ENCODE data around the gene SLC35B2. TPM values are rescaled to one million over a fixed set of nuclear protein-coding genes. Genes with fewer than 3 reads are reported as not detected.

The SLC35B2 gene
- total and polyA plus RNA-seq, 4 donors: 18.9 to 27.0 (median 21.1) TPM

- no peaks in the 10 kb centered on the region for H3K4me1 ChIP-seq (ENCODE audit: control insufficient read depth in 4 of 4, insufficient read depth in 4 of 4, low read length in 3 of 4)
- DNase-seq (ENCODE audit: low spot score): no peak
- H3K4me3 ChIP-seq (ENCODE audit: low read depth in 1 of 3, low read length in 3 of 3): no peak overlapping the region
- H3K27me3 ChIP-seq (ENCODE audit: control insufficient read depth in 4 of 4, insufficient read depth in 4 of 4, low read length in 3 of 4): peaks cover 0 to 11% (median 3%) of the 10 kb centered on the region in 4 donors
- TF ChIP-seq SP1 (IDR thresholded peaks at IDR 0.05): no peak
- H3K9ac ChIP-seq (ENCODE audit: low read depth in 1 of 2, low read length in 2 of 2): no peak overlapping the region
- no peak overlapping the region for H3K27ac ChIP-seq (ENCODE audit: low read depth in 1 of 2, low read length in 2 of 2)
- H3K9me3 ChIP-seq (ENCODE audit: control insufficient read depth in 4 of 4, low read length in 3 of 4): no peaks in the 10 kb centered on the region
- WGBS: 46% methylated on average over 7 of the region's 7 CpGs
- no peaks in the 10 kb centered on the region for H3K36me3 ChIP-seq (ENCODE audit: control insufficient read depth in 4 of 4, insufficient read depth in 3 of 4, low read depth in 1 of 4, low read length in 3 of 4)
These were observed 32.5 kb upstream of the SLC35B2 start for GRCh38 chr6:44289726-44290260.

- DNase-seq (ENCODE audit: low spot score): no peak
- Histone ChIP-seq H3K27ac (ENCODE audit: low read depth in 1 of 2, low read length in 2 of 2) (no peak overlapping the region), H3K4me1 (ENCODE audit: control insufficient read depth in 4 of 4, insufficient read depth in 4 of 4, low read length in 3 of 4) (no peaks in the 10 kb centered on the region), H3K9me3 (ENCODE audit: control insufficient read depth in 4 of 4, low read length in 3 of 4) (no peaks in the 10 kb centered on the region), H3K27me3 (ENCODE audit: control insufficient read depth in 4 of 4, insufficient read depth in 4 of 4, low read length in 3 of 4) (peaks cover 0 to 9% (median 0%) of the 10 kb centered on the region in 4 donors), H3K36me3 (ENCODE audit: control insufficient read depth in 4 of 4, insufficient read depth in 3 of 4, low read depth in 1 of 4, low read length in 3 of 4) (no peaks in the 10 kb centered on the region), H3K9ac (ENCODE audit: low read depth in 1 of 2, low read length in 2 of 2) (no peak overlapping the region), H3K4me3 (ENCODE audit: low read depth in 1 of 3, low read length in 3 of 3) (no peak overlapping the region)
- WGBS: 47% methylated on average over 2 of the region's 2 CpGs
- TF ChIP-seq EGR1 (IDR thresholded peaks at IDR 0.05; ENCODE audit: low read depth in 2 of 2) (no peak), JUND (IDR thresholded peaks at IDR 0.05) (no peak), SP1 (IDR thresholded peaks at IDR 0.05) (no peak), HNF4G (IDR thresholded peaks at IDR 0.05) (no peak)
- TF ChIP-seq, protein P1, sequence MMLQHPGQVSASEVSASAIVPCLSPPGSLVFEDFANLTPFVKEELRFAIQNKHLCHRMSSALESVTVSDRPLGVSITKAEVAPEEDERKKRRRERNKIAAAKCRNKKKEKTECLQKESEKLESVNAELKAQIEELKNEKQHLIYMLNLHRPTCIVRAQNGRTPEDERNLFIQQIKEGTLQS (IDR thresholded peaks at IDR 0.05): no peak
- TF ChIP-seq, protein P2, sequence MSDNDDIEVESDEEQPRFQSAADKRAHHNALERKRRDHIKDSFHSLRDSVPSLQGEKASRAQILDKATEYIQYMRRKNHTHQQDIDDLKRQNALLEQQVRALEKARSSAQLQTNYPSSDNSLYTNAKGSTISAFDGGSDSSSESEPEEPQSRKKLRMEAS (IDR thresholded peaks at IDR 0.05): no peak
These were observed 29.4 kb upstream of the SLC35B2 start for GRCh38 chr6:44286747-44287146.

GRCh38 chr6:44286285-44286565, 28.9 kb upstream of the SLC35B2 start:
- Histone ChIP-seq H3K4me3 (ENCODE audit: low read depth in 1 of 3, low read length in 3 of 3) (no peak overlapping the region), H3K4me1 (ENCODE audit: control insufficient read depth in 4 of 4, insufficient read depth in 4 of 4, low read length in 3 of 4) (no peaks in the 10 kb centered on the region), H3K27me3 (ENCODE audit: control insufficient read depth in 4 of 4, insufficient read depth in 4 of 4, low read length in 3 of 4) (peaks cover 0 to 7% (median 0%) of the 10 kb centered on the region in 4 donors), H3K9me3 (ENCODE audit: control insufficient read depth in 4 of 4, low read length in 3 of 4) (no peaks in the 10 kb centered on the region), H3K9ac (ENCODE audit: low read depth in 1 of 2, low read length in 2 of 2) (no peak overlapping the region), H3K36me3 (ENCODE audit: control insufficient read depth in 4 of 4, insufficient read depth in 3 of 4, low read depth in 1 of 4, low read length in 3 of 4) (no peaks in the 10 kb centered on the region), H3K27ac (ENCODE audit: low read depth in 1 of 2, low read length in 2 of 2) (no peak overlapping the region)
- TF ChIP-seq JUND (IDR thresholded peaks at IDR 0.05) (no peak), FOXA2 (IDR thresholded peaks at IDR 0.05) (no peak), RXRA (IDR thresholded peaks at IDR 0.05) (no peak), EGR1 (IDR thresholded peaks at IDR 0.05; ENCODE audit: low read depth in 2 of 2) (no peak), NR2F2 (IDR thresholded peaks at IDR 0.05) (no peak)
- TF ChIP-seq, protein P2 (IDR thresholded peaks at IDR 0.05): no peak
- no peak for DNase-seq (ENCODE audit: low spot score)
- 86% methylated on average over 12 of the region's 12 CpGs for WGBS

DNA sequence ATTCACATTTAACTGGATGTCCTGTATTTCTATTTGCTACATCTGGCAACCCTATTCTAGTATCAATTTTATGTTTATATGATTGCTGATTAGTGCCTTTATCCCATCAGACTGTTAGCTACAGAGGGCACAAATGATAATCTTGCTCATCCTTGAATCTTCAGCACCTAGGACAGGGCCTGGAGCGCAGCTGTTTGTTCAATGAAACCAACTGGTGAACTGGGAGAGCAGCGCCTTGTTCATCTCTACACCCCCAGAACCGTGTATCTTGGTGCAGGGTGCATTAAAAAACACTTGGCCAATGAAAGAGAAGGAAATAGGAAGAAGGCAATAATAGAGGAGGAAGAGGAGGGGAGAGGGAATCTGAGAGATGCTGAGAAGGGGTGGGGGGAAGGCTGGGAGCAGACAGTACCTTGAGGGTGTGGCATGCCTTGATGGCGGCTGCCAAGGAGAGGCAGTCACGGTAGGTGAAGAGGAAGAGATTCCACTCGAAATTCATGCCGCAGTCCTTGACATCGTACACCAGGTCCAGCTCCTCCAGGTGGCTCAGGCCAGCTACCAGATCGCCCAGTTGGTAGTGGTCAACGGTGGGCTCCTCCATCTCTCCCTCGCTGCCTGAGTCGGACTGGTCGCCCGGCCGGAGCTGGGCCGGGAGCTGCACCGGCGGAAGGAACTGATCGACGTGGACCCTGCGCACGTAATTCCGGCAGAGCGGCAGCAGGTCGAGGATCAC, 28.4 kb upstream of the SLC35B2 start:
- Histone ChIP-seq H3K9me3 (ENCODE audit: control insufficient read depth in 4 of 4, low read length in 3 of 4) (no peaks in the 10 kb centered on the region), H3K9ac (ENCODE audit: low read depth in 1 of 2, low read length in 2 of 2) (no peak overlapping the region), H3K4me1 (ENCODE audit: control insufficient read depth in 4 of 4, insufficient read depth in 4 of 4, low read length in 3 of 4) (no peaks in the 10 kb centered on the region), H3K4me3 (ENCODE audit: low read depth in 1 of 3, low read length in 3 of 3) (no peak overlapping the region), H3K36me3 (ENCODE audit: control insufficient read depth in 4 of 4, insufficient read depth in 3 of 4, low read depth in 1 of 4, low read length in 3 of 4) (no peaks in the 10 kb centered on the region), H3K27ac (ENCODE audit: low read depth in 1 of 2, low read length in 2 of 2) (no peak overlapping the region), H3K27me3 (ENCODE audit: control insufficient read depth in 4 of 4, insufficient read depth in 4 of 4, low read length in 3 of 4) (peaks cover 0 to 4% (median 0%) of the 10 kb centered on the region in 4 donors)
- TF ChIP-seq REST (IDR thresholded peaks at IDR 0.05): peak; percentile 94
- TF ChIP-seq RXRA (IDR thresholded peaks at IDR 0.05): no peak
- no peak for DNase-seq (ENCODE audit: low spot score)
- 75% methylated on average over 25 of the region's 25 CpGs for WGBS
